ENCODE data around the gene EIF6. TPM values are rescaled to one million over a fixed set of nuclear protein-coding genes. Genes with fewer than 3 reads are reported as not detected.
"Not testable (repeated sequence)": the region's sequence is repeated elsewhere in the genome, so short reads cannot be mapped to it uniquely, and the experiment has no call there.

Gene EIF6
- total RNA-seq, 2 donors from 2014 or later, result 23.3 to 35.6 TPM

DNA sequence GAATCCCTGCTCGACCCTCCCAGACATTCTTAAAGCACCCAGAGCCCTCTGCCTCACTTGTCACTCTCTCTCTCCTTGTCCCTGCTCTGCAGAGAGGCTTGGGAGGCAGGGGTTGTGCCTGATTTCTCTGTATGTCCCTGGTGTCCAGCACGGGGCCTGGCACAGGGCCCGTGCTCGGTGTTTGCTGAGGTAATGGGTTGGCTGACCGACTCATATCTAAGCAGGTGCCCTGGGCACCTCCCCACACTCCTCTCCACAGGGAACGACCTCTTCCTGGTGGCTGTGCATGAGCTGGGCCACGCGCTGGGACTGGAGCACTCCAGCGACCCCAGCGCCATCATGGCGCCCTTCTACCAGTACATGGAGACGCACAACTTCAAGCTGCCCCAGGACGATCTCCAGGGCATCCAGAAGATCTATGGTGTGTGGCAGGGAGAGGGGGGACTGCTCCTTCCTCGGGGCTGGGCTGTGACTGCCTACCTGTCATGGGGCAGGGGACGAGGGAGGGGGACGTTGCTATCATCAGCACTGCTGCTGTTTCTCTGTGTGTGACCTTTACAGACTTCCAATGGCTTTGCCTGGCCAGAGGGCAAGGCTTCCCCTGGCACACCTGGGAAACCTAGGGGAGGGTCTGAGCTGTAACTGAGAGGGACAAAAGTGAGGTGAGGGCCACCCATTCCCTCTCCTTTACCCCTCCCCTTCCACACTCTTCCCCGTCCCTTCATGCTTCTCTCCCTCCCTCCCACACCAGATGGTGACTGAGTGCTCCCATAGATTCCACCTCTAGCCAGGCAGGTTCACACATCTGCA is 20.8 kb downstream of the EIF6 start:
- Histone ChIP-seq H3K27ac (peak overlapping the region; percentile 70 to 91 (median 87)), H3K4me3 (no peak overlapping the region), H3K9me3 (no peaks in the 10 kb centered on the region), H3K4me1 (peaks cover 16% of the 10 kb centered on the region), H3K36me3 (replicated peaks in 1 of 2; ENCODE audit: insufficient read depth in 1 of 2, low read depth in 2 of 2) (no peaks in the 10 kb centered on the region), H3K27me3 (no peaks in the 10 kb centered on the region)
- intact Hi-C loops (cut with DNase I), result no loop called here
- 42 to 46% methylated on average over 11 to 17 of the region's 17 CpGs for WGBS, 2 donors
- TF ChIP-seq, protein P1, sequence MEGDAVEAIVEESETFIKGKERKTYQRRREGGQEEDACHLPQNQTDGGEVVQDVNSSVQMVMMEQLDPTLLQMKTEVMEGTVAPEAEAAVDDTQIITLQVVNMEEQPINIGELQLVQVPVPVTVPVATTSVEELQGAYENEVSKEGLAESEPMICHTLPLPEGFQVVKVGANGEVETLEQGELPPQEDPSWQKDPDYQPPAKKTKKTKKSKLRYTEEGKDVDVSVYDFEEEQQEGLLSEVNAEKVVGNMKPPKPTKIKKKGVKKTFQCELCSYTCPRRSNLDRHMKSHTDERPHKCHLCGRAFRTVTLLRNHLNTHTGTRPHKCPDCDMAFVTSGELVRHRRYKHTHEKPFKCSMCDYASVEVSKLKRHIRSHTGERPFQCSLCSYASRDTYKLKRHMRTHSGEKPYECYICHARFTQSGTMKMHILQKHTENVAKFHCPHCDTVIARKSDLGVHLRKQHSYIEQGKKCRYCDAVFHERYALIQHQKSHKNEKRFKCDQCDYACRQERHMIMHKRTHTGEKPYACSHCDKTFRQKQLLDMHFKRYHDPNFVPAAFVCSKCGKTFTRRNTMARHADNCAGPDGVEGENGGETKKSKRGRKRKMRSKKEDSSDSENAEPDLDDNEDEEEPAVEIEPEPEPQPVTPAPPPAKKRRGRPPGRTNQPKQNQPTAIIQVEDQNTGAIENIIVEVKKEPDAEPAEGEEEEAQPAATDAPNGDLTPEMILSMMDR (IDR thresholded peaks at IDR 0.05), result no peak
- peak; percentile 73 to 84 (median 80) for TF ChIP-seq POLR2A (IDR thresholded peaks at IDR 0.05)
- ATAC-seq, result peak; percentile 85
- DNase-seq, result peak; percentile 67 to 85 (median 80)

DNA sequence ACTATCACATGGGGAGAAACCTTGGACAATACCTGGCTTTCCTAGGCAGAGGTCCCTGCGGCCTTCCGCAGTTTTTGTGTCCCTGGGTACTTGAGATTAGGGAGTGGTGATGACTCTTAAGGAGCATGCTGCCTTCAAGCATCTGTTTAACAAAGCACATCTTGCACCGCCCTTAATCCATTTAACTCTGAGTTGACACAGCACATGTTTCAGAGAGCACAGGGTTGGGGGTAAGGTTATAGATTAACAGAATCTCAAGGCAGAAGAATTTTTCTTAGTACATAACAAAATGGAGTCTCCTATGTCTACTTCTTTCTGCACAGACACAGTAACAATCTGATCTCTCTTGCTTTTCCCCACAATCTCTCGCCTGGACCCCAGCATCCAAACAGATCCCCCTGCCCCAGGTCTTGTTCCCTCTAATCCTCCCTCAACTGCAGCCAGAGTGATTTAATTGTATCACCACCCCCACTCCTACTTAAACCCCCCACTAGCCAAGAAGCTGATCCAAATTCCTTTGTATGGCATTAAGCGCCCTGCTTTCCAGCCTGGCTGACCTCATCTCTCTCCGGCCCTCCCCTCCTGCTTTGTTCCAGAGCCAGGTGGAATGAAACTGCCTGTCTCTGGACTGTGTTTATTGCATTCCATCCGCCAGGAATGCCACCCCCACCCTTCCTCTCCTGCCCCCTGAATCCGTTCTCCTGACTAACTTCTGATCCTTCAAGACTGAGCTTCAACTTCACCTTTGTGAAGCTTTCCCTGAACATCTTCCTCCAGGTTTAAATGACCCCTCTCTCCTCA is 21.6 kb downstream of the EIF6 start:
- intact Hi-C loops (cut with DNase I); H3K27me3 ChIP-seq; H3K36me3 ChIP-seq (replicated peaks in 1 of 2; ENCODE audit: insufficient read depth in 1 of 2, low read depth in 2 of 2); H3K4me3 ChIP-seq; H3K9me3 ChIP-seq: not testable (repeated sequence)
- H3K27ac ChIP-seq, result peak overlapping the region; percentile 70 to 91 (median 87)
- TF ChIP-seq, protein P1 (IDR thresholded peaks at IDR 0.05), result peak in 3 of 7 experiments; percentile 37 to 43 (median 38)
- peaks cover 22% of the 10 kb centered on the region for H3K4me1 ChIP-seq
- WGBS, 2 donors, result 51 to 59% methylated on average over 5 of the region's 8 CpGs
- peak; percentile 63 to 78 (median 72) for DNase-seq
- peak; percentile 89 for ATAC-seq

DNA sequence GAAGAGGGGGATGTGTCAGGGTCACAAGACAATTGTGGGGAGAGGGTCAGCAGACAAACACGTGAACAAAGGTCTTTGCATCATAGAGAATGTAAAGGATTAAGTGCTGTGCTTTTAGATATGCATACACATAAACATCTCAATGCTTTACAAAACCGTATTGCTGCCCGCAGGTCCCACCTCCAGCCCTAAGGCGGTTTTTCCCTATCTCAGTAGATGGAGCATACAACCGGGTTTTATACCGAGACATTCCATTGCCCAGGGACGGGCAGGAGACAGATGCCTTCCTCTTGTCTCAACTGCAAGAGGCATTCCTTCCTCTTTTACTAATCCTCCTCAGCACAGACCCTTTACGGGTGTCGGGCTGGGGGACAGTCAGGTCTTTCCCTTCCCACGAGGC is 22.3 kb downstream of the EIF6 start:
- H3K27me3 ChIP-seq; H3K36me3 ChIP-seq (replicated peaks in 1 of 2; ENCODE audit: insufficient read depth in 1 of 2, low read depth in 2 of 2); DNase-seq; H3K9me3 ChIP-seq; H3K4me3 ChIP-seq; ATAC-seq; intact Hi-C loops (cut with DNase I): not testable (repeated sequence)
- Histone ChIP-seq H3K4me1 (peaks cover 22% of the 10 kb centered on the region), H3K27ac (peak overlapping the region; percentile 20 to 65 (median 40))
- 52 to 68% methylated on average over 7 of the region's 10 CpGs for WGBS, 2 donors

DNA sequence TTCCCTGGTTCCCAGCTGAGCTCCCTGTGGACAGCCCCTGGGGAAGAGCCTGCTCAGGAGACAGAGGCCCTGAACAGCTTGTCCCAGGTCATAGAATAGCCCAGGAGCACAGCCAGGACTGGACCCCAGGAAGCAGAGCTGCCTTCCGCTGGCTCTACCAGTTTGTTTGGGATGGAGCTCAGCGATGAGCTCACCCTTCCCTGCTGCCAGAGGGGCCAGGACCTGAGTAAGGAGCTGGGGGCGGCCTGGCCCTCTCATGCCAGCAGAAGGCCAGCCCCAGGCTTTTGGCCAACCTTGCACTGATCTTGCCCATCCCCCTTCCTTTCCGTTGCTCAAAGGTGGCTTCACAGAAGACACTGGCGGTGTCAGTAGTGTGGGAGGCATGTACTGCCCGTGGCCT is 24.1 kb downstream of the EIF6 start:
- H3K4me3 ChIP-seq, result no peak overlapping the region
- DNase-seq, result no peak
- H3K36me3 ChIP-seq (replicated peaks in 1 of 2; ENCODE audit: insufficient read depth in 1 of 2, low read depth in 2 of 2), result no peaks in the 10 kb centered on the region
- H3K9me3 ChIP-seq, result no peaks in the 10 kb centered on the region
- no peak overlapping the region for H3K27ac ChIP-seq
- no peaks in the 10 kb centered on the region for H3K27me3 ChIP-seq
- peaks cover 23% of the 10 kb centered on the region for H3K4me1 ChIP-seq
- 96% methylated on average over 6 of the region's 6 CpGs; no CpG with 5 or more reads in 1 of the 2 donors for WGBS, 2 donors
- intact Hi-C loops (cut with DNase I), result no loop called here
- TF ChIP-seq POLR2A (IDR thresholded peaks at IDR 0.05), result no peak
- TF ChIP-seq, protein P1 (IDR thresholded peaks at IDR 0.05), result no peak
- ATAC-seq, result no peak

DNA sequence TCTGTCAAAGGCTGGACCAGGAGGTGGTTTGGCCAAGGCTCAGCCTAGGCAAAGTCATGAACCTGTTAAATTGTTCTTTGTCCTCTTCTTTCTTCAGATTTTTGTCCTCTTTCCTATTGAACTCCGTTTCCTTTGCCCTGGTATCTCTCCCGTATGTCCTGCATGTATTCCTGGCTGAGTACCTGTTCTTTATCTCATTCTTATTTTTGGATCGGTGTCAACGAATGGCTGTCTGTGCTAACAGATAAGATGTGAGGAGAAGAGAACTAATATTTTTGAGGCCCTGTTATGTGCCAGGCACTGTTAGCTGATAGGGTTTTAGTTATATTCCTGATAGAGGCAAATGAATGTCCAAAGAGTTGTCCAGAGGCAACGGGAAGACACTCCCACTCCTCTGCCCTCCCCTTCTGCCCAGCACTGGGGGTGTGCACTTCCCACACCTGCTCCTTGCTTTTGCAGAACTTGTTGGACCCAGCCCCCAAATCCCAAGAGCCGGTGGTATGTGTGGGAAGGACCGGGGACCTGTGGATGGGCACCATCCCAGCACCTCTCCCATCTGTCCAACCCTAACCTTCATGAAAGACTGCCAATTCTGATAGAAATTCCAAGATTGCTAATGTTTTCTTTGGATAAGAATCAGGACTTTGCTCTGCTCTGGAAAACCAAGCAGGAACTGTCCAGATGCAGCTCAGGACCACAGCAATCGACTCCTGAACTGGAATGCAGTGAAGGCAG is 27.2 kb downstream of the EIF6 start:
- H3K27ac ChIP-seq, result peak overlapping the region in 1 of 4 donors; percentile 9
- no peak overlapping the region for H3K4me3 ChIP-seq
- no peak for TF ChIP-seq POLR2A (IDR thresholded peaks at IDR 0.05)
- TF ChIP-seq, protein P1 (IDR thresholded peaks at IDR 0.05), result no peak
- ATAC-seq (no peak), DNase-seq (no peak)
- intact Hi-C loops (cut with DNase I), result no loop called here
- 12 to 20% methylated on average over 8 of the region's 8 CpGs for WGBS, 2 donors
- no peaks in the 10 kb centered on the region for H3K27me3 ChIP-seq
- H3K4me1 ChIP-seq, result peaks cover 20% of the 10 kb centered on the region
- no peaks in the 10 kb centered on the region for H3K9me3 ChIP-seq
- no peaks in the 10 kb centered on the region for H3K36me3 ChIP-seq (replicated peaks in 1 of 2; ENCODE audit: insufficient read depth in 1 of 2, low read depth in 2 of 2)

All from body of pancreas (tissue), 4 donors.